ENCODE measurements around the gene RASAL2. TPM values are rescaled to one million over a fixed set of nuclear protein-coding genes. Genes with fewer than 3 reads are reported as not detected.
A peak's percentile ranks its signal among the peaks of the same experiment; 100 is the strongest.
"Not testable (repeated sequence)": the region's sequence is repeated elsewhere in the genome, so short reads cannot be mapped to it uniquely, and the experiment has no call there.

Gene RASAL2
- total RNA-seq, 1 donor from 2014 or later, result 29.0 TPM

DNA sequence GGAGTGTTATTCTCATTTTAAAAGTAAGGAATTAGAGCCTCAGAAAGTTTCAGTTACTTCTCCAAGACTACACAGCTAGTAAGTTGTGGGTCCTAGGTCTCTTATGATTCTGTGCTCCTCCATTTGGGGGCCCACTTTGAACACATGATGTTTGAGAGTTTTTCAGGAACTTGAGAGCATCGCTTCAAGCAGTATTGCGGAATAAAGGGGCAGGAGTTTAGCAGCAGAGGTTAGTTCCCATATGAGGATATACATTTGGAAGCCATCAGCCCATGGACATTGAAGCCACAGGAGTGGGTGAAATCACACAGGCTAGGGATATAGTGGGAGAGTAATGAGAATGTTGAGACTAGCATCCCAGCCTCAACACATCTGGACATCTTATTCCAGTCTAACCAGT, 143.2 kb downstream of the RASAL2 start:
- no peak for DNase-seq

DNA sequence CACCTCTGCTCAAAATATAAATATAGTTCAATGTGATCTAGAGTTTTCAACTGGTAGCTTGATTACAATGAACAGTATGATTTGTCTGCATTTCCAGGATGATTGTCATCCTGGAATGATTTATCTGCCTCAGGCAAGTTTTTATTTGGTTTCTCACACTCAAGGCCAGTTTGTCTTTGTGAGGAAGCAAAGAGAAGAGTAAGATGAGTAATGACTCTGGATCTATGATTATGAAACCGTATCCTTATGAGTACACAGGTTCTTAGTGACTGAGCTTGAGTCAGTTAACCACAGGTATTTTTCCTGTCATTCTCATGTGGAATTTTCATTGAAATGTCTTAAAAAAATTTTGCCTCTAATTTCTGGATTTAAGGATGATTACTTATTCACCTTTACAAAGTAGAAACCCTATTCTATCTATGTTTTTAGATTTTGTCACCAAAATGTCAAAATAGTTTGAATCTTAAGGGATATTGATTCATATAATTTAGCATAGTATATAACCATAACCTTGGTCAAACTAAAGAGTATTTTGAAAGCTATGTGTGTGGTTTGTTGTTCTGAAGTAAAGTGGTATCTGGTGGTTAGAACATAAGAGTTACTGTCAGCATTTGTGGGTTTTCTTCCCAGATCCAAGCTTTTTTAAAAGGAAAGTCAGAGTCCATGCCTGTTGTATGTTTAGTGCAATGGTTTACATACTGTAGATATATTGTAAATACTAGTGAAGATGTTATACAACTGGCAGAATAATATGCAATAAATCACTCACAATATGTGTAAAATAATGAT, 145.0 kb downstream of the RASAL2 start:
- DNase-seq, result no peak

DNA sequence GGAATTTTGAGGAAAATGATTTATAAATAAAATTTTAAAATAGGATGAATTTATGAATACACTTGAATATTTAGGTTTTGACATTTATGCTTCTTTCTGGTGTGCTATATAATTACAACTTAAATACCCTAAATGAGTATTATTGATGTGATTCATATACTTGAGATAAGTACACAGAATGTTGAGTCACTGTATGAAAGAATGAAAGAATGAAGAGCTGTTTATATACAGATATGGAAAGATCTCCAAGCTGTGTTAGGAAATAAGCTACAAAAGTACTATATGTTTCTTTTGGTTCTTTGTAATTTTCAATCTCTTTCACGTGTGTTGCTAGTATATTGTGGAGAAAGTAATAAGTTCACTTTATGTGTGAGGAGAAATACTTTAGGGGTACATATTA, 147.2 kb downstream of the RASAL2 start:
- DNase-seq, result no peak

DNA sequence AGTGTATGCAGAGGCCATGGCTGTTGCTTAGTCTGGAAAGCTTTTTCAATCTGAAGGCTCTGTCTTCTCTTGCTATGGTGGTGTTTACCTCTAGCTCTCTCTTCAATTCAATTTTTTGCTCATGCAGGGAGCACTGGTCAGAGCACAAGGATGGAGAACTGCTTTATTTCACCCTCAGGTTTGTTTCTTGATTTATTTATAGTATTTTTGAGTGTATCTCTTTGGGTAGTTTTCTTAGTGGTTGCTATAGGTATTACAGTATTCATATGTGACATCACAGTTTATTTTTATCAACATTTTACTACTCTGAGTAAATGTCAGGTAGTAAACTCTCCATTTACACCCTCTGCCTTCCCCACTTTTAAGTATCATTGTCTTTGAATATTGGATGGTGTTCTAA, 147.9 kb downstream of the RASAL2 start:
- no peak for DNase-seq

DNA sequence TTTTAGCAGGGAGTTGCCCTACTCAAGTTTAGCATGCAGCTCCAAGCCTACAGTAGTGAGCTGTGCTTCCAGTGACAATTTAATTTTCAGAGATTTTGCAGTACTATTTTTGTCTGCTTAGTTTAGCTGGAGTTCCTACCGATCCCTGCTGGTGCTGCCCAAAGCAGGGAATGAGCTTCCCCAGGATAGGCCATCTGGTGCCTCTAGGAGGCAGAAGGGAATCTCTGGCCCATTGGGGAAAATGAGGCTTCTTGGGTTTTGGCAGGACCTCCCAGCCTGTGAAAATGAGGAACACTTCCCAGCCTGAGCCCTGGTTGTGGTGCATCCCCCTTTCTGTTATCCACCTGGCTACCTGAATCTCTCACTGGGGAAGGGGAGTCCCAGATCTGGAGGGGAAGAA, 149.2 kb downstream of the RASAL2 start:
- no peak for DNase-seq

DNA sequence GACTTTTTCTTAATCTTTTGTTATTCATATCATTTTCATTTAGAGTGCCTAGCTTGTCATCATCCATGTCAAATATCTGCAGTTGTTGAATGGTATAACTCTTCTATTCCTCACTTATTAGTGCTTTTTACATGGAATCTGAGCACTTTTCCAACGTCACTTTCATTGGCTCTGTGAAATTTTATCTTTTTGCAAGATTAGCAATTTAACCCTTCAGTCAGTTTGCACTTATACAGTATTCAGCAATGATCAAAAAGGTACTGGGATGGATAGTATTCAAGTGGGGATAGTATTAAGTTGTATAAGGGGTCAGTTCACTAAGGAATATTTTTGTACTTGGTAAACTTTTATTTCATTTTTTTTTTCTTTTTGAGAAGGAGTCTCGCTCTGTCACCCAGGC, 150.0 kb downstream of the RASAL2 start:
- DNase-seq, result no peak

DNA sequence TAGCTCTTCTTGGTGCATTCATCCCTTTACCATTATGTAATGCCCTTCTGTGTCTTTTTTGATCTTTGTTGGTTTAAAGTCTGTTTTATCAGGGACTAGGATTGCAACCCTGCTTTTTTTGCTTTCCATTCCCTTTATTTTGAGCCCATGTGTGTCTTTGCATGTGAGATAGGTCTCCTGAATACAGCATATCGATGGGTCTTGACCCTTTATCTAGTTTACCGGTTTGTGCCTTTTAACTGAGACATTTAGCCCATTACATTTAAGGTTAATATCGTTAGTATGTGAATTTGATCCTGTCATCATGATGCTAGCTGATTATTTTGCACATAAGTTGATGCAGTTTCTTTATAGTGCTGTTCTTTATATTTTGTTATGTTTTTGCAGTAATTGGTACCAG, 154.4 kb downstream of the RASAL2 start:
- DNase-seq, result not testable (repeated sequence)

DNA sequence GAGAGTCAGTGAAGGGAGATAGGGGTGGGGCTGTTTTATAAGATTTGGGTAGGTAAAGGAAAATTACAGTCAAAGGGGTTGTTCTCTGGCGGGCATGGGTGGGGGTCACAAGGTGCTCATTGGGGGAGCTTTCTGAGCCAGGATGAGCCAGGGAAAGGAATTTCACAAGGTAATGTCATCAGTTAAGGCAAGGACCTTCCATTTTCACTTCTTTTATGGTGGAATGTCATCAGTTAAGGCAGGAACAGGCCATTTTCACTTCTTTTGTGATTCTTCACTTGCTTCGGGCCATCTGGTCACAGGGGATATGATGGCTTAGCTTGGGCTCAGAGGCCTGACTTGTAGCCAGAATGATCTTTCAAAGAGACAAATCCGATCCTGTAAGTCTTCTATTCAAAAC, 159.7 kb downstream of the RASAL2 start:
- not testable (repeated sequence) for DNase-seq

DNA sequence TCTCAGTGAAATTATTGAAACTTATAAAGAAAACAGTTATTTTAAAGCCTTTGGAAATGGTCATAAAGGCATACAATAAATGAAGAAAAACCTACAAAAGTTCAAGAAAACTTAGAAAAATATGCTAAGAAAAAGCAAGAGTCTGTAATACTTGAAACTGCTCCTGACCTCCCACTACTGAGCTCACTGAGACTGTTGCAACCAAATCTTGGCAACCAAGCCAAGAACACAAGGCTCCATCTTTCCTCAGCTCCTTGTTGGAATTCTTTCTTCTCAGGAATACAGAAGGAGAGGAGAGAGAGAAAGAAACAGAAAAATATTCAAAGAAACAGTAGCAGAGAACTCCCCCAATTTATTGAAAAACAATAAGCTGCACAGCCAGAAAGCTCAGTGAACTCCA, 160.5 kb downstream of the RASAL2 start:
- no peak for DNase-seq

DNA sequence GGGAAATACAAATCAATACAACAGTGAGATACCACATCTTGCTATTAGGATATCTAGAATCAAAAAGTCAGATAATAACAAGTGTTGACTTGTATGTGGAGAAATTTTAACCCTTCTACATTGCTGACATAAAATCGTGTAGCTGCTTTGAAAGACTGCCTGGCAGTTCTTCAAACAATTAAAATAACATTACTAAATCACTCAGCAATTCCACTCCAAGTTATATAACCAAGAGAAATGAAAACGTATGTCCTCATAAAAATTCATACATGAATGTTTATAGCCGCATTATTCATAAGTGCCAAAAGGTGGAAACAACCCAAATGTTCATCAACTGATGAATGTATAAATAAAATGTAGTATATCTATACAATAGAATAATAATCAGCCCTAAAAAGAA, 164.6 kb downstream of the RASAL2 start:
- DNase-seq, result no peak

DNA sequence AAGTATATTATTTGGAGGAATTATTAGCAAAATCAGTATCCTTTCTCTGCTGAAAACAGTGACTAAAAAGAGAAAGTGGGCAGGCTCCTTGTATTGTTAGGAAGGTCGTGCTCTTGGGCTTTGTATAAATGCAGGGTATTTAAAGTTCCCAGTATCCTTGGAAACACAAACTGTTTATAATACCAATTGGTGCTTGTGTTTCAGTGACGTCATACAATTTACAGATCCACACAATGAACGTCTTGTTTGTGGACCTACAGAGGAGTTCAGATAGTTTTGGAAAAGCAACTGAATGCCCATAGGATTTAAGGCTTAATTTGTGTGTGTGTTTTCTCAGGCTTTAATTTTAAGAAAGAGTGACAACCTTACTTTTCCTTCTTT, 168.2 kb downstream of the RASAL2 start:
- peak; percentile 79 for DNase-seq

DNA sequence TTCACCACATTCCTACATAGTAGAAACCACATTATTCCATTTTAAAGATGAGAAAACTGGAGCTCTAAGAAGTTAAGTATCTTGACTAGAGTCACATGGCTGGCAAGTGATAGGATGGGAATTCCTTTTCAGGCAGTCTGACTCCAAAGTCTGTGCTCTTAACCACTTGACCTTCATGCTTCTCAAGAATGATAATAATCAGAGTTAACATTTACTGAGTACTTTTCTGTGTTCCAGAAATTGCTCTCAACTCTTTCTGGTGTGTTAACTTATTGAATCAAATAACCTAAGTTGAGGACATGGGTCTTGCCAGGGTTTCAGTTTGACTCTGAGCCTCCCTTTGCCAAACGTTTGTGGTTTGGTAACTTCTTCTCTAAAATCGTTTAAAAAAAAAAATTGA, 169.4 kb downstream of the RASAL2 start:
- DNase-seq, result no peak

DNA sequence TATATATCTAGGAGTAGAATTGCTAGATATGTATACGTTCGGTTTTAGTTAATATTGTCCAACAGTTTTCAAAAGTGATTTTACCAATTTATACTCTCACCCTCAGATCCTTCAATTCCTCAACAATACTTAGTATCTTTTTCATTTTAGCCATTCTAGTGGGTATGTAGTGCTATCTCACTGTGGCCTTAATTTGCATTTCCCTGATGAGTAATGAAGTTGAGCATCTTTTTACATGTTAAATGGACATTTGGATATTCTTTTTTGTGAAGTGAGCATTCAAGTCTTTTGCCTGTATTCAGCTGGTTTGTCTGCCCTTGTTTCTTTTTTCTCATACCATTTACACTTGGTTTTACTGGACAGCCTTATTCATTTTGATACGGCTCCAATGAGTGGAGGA, 172.2 kb downstream of the RASAL2 start:
- no peak for DNase-seq

DNA sequence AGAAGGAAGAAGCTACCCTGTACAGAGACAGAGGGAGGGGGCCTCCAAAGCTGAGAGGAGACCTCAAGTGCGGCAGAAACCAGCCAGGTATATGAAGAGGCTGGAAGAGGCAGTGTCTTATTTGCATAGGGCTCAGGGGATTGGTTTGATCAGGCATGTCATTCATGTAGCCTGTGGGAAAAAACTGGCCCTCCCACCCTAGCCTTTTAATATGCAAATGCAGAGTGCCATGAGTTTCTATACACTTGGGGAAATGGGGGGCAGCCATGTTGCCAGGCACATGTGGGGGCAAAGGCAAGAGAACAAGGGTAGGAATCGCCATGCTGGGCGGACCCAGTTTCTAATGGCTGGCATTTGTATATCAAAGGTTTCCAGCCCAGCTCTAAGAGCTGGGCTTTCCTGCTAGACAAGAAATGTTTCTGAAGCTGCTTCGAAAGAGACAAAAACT, 172.7 kb downstream of the RASAL2 start:
- no peak for DNase-seq

DNA sequence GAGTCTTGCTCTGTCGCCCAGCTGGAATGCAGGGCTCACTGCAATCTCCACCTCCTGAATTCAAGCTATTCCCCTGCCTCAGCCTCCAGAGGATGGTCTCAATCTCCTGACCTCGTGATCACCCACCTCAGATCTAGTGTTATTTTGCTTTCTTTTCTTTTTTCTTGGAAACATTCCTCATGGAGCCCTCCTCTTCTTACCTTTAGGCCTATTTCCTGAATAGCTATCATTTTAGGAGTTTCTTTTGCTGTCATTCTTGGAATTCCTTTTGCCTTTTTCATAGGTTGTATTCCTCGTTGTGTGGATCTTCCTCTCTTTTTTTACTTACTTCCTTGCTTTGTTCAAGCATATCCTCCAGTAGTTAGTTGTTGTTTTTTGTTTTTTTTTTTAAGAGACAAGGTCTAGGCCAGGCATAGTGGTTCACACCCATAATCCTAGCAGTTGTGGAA, 173.8 kb downstream of the RASAL2 start:
- no peak for DNase-seq

DNA sequence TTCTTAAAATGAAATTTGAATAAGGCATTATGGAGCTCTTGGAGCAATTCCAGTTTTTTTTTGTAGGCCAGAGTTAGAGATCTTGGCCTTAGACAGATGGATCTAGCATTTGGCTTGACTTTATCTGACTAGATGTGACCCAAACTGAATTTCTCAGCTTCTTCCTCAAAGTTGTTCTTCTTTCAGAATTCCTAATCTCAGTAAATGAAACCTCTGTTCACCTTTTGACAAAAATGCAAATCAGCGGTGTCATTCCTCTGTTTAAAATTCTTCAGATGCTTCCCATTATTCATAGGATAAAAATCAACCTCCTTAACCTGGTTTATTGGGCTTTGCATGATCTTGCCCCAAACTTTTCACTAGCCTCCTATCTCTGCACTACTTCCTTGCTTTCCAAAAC, 177.6 kb downstream of the RASAL2 start:
- no peak for DNase-seq

DNA sequence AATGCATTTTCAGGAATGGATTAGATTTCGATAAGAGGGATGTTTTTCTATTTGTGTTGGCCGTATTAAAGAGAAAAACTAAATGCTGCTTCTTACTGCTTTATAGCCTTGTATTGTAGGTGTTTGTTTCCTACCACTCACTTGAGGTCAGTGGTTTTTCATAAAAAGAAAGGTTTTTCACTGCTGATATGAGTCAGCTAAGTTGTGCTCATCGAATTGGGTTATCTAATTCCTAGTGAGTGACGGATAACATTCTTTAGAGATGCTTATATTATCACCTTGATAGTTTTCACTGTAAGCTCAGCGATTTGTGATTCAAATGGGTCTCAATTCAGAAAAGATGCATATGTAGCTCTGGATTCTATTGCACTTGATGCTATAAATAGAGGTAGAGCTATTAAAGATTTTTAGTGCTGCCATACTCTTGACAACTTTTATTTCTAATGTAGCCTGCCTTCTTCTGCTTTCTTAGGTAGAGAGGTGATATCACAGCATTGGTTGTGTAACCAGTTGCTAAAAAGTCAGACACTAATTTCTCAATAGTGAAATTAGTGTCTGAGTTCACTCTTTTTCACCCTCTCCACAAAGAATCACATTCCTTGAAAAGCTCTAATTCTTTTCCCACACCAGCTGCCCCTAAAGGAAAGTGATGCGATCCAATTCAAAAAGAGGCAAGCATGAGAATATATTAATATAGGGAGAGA, 180.0 kb downstream of the RASAL2 start:
- DNase-seq, result no peak

DNA sequence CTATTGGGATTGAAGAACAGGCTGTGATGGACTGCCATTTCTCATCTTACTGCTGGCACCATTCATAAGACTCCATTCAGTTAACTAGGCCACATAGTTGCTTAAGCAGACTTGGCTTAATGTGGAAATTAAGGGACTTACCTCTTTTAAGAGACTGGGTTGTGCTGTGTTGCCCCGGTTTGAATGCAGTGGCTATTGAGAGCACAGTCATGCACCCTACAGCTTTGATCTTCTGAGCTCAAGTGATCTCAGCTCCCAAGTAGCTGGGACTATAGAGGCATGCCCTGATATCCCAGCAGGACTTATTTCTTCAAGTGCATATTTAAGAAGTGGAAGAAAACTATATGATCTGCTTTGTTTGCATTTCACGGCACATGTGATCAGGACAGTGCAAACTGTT, 181.1 kb downstream of the RASAL2 start:
- no peak for DNase-seq

DNA sequence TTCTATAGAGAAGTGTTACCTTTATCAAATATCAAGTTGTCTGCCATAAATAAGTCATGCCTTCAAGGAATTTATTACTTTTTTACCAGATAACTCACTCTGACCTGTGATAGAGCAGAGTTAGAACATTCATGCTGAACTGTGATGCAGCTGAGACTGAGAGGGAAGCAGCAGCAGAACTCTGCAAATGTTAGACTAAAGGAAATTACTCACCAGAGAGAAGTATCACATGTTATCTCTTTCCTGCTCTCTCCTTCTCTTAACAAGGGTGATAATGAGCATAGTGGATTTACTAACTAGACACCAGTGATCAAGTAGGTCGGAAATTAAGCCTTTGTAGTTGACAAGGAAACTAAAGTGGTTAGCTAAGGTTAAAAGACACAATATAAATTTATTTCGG, 181.6 kb downstream of the RASAL2 start:
- DNase-seq, result no peak

DNA sequence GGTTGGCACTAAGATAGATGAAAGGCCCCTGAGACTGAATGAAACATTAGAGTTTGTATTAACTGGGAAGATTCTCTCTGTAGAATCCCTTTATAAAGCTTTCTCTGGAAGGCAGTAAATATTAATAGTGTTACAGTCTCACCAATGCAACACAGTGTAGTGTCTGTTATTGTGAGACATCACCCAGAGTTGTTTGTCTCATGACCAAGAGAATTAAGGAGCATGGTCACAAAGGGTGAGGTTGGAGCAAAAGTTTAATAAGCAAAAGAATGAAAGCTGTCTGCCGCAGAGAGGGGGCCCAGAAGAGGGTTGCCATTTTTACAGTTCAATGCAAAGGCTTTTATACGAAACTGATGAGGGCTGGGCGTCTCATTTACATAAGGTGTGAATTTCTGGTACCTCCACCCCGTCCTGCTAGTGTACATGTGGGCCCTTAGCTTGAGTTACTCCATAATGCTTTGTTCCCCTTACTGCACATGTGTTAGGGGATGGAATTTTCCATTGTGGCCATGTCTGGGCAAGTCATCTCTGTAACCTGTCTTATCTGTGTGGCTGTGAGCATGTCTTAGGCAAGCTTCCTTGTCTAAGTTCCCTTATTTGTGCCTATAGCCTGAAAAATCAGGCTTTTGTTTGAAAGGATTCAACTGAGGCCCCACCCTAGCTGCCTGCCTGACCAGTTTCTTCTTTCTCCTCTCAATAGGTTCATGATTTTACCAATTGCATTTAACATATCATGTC, 184.1 kb downstream of the RASAL2 start:
- DNase-seq, result no peak

DNA sequence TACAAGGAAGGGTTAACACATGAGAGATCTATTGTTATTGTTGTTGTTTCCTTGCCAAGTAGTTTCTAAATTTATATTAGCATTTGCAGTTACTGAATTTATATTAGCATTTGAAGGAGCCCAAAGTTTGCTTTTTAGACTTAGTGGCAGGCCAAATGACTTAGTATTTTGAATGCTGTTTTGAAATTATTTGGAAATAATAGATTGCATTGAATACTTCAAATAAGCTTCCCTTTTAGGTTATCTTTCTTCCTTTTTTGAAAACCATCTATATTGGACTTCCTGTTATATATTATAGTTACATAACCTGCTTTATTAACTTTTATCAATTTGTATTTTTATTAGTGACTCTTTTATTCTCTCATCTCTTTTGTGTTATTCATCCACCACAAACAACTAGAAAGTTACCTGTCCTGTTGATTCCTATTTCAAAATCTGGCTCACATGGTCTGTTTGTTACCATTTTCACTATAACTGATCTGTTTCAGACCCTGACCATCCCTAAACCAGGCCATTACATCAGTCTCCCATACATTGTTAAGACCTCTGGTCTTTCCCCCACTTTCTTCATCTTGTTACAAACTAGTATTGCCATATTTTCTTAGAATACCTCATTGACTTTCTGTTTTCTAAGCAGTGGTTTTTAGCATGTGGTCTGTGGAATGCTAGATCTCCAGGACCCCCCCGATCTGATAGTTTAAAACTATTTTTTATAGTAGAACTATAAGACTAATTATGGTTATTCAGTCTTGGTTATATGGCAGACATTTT, 185.2 kb downstream of the RASAL2 start:
- DNase-seq, result no peak

DNA sequence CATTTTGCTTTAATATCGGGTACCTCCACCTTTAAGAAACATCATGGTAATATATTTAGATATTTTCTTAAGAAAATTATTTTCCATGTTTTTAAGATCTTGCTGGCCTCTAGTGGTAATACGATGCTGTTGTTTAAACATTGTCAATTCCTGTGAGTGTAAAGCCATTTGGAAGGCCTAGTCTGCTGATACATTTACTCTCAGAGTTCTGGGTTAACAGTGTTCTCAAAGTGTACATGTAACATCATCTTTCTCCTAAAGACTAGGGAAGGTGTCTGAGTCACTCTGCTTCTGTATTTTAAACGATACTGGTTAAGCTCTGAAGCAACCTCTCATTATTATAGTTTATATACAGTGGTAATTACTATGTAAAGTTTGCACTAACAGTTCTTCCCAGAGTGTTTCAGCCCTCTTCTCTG, 189.1 kb downstream of the RASAL2 start:
- DNase-seq, result peak; percentile 50

Data from tongue (tissue), 2 donors.